ENCODE data around the gene FBF1.

GRCh38 chr17:75919611-75920010, 21.2 kb downstream of the FBF1 start:
- TF ChIP-seq TAF1 (IDR thresholded peaks at IDR 0.05; ENCODE audit: borderline replicate concordance, low read depth, low read length), result no peak
- no peak for TF ChIP-seq POLR2AphosphoS5 (IDR thresholded peaks at IDR 0.05; ENCODE audit: low read depth, low read length)
